NCI-H345 treated with DMSO at 0.1 percent for 48 hours (cell line): ENCODE data around the gene PLXNA2.

ENCODE experiments used
- DNase-seq: peaks from one replicate; lab custom pipeline; 2025; ENCODE audit not compliant: unreplicated experiment; lab: John Stamatoyannopoulos, UW

The PLXNA2 gene

GRCh38 chr1:208243967-208244916, at the start of gene PLXNA2:
Gene PLXNA2, minus strand, starts transcription at chr1:208244384. Its CDS starts 26,462 bp downstream, at chr1:208217922.
- DNase-seq: peak; percentile 70

- DNase-seq: no peak
Measured at GRCh38 chr1:208292908-208293307, 48.7 kb upstream of the PLXNA2 start.

GRCh38 chr1:208291923-208292711, 47.9 kb upstream of the PLXNA2 start:
- DNase-seq: no peak

GRCh38 chr1:208291129-208291528, 46.9 kb upstream of the PLXNA2 start:
- DNase-seq: no peak

- no peak for DNase-seq
Measured at GRCh38 chr1:208289716-208290115, 45.5 kb upstream of the PLXNA2 start.

- no peak for DNase-seq
Measured at GRCh38 chr1:208288495-208288894, 44.3 kb upstream of the PLXNA2 start.

GRCh38 chr1:208280681-208281450, 36.7 kb upstream of the PLXNA2 start:
- DNase-seq: no peak

- DNase-seq: no peak
Measured at GRCh38 chr1:208279826-208280588, 35.8 kb upstream of the PLXNA2 start.

- DNase-seq: no peak
Measured at GRCh38 chr1:208278638-208279037, 34.5 kb upstream of the PLXNA2 start.

- DNase-seq: no peak
Measured at GRCh38 chr1:208276757-208277435, 32.7 kb upstream of the PLXNA2 start.

GRCh38 chr1:208275083-208275482, 30.9 kb upstream of the PLXNA2 start:
- no peak for DNase-seq

GRCh38 chr1:208273386-208274017, 29.3 kb upstream of the PLXNA2 start:
- no peak for DNase-seq

- no peak for DNase-seq
Measured at GRCh38 chr1:208272713-208273112, 28.5 kb upstream of the PLXNA2 start.

- DNase-seq: no peak
Measured at GRCh38 chr1:208272311-208272710, 28.1 kb upstream of the PLXNA2 start.

GRCh38 chr1:208271236-208271635, 27.1 kb upstream of the PLXNA2 start:
- no peak for DNase-seq

- no peak for DNase-seq
Measured at GRCh38 chr1:208270651-208271141, 26.5 kb upstream of the PLXNA2 start.

GRCh38 chr1:208269338-208269666, 25.1 kb upstream of the PLXNA2 start:
- DNase-seq: no peak

GRCh38 chr1:208268541-208269337, 24.6 kb upstream of the PLXNA2 start:
- DNase-seq: no peak

- DNase-seq: no peak
Measured at GRCh38 chr1:208265525-208265924, 21.3 kb upstream of the PLXNA2 start.
